CD4-positive, CD25-positive, alpha-beta regulatory T cell (primary cell): ENCODE results near the gene KCNMA1. TPM values are rescaled to one million over a fixed set of nuclear protein-coding genes. Genes with fewer than 3 reads are reported as not detected.
A peak's percentile ranks its signal among the peaks of the same experiment; 100 is the strongest.

Experiments used
- ATAC-seq, 2 donors: fragments of 150-1000 bp; cut with Tn5 transposase; one replicate each; pipeline ENCODE4 v1.10.0; 2021; ENCODE audit warnings: low read depth in 2 of 2, moderate number of reproducible peaks in 2 of 2, moderate library complexity in 1 of 2
- DNase-seq, 3 donors: peaks; one replicate each; pipeline versions ENCODE4 v3.0.0 to v3.0.0-alpha.2; 2012 to 2022; ENCODE audit warnings: mixed read lengths in 1 of 3
- H3K27ac ChIP-seq: one replicate; pipeline ENCODE4 v1.7.0; 2013; ENCODE audit warnings: mild to moderate bottlenecking, low read length; ENCODE audit not compliant: insufficient read depth, poor library complexity, severe bottlenecking
- H3K27me3 ChIP-seq: one replicate; pipeline ENCODE4 v1.7.0; 2013; ENCODE audit warnings: low read length; ENCODE audit not compliant: control insufficient read depth, insufficient read depth
- H3K36me3 ChIP-seq: one replicate; pipeline ENCODE4 v1.7.0; 2013; ENCODE audit warnings: mild to moderate bottlenecking, low read length, moderate library complexity; ENCODE audit not compliant: control insufficient read depth, insufficient read depth
- H3K4me1 ChIP-seq: 2 replicates; pipeline ENCODE4 v1.7.0; 2013; ENCODE audit warnings: mild to moderate bottlenecking, low read length; ENCODE audit not compliant: insufficient read depth, control insufficient read depth, poor library complexity, severe bottlenecking
- H3K4me3 ChIP-seq: one replicate; pipeline ENCODE4 v1.7.0; 2013; ENCODE audit warnings: low read depth, mild to moderate bottlenecking, low read length, moderate library complexity
- H3K9me3 ChIP-seq, 2 experiments: 1 replicate in 1 of 2; 2 replicates in 1 of 2; pipeline ENCODE4 v1.7.0; 2013; ENCODE audit warnings: low read length in 2 of 2, mild to moderate bottlenecking in 1 of 2, moderate library complexity in 1 of 2; ENCODE audit not compliant: control insufficient read depth in 2 of 2
- H3K27ac Mint-ChIP-seq, 3 donors: one replicate each; pipeline ENCODE4 v1.8.0; 2020 to 2022; ENCODE audit warnings: mild to moderate bottlenecking in 3 of 3, mixed read lengths in 3 of 3, moderate library complexity in 2 of 3
- H3K27me3 Mint-ChIP-seq: one replicate; pipeline ENCODE4 v1.8.0; 2022; ENCODE audit warnings: mild to moderate bottlenecking, mixed read lengths
- H3K36me3 Mint-ChIP-seq: one replicate; pipeline ENCODE4 v1.8.0; 2020; ENCODE audit warnings: mixed read lengths
- H3K4me1 Mint-ChIP-seq, 4 donors: one replicate each; pipeline ENCODE4 v1.8.0; 2020 to 2022; ENCODE audit warnings: mixed read lengths in 4 of 4, mild to moderate bottlenecking in 1 of 4
- H3K4me3 Mint-ChIP-seq, 4 donors: one replicate each; pipeline ENCODE4 v1.8.0; 2020 to 2022; ENCODE audit warnings: mild to moderate bottlenecking in 4 of 4, mixed read lengths in 4 of 4, moderate library complexity in 3 of 4
- H3K9me3 Mint-ChIP-seq, 7 donors: one replicate each; pipeline ENCODE4 v1.8.0; 2020 to 2022; ENCODE audit warnings: mixed read lengths in 7 of 7, mild to moderate bottlenecking in 3 of 7, moderate library complexity in 2 of 7
- polyA plus RNA-seq, 4 donors: library from polyadenylated mRNA; unstranded; fragments of 300-500 nt; fragmentation: Illumina TruSeq; gene quantifications; one replicate each; pipeline ENCODE4 v1.2.3, GENCODE V29; 2021
- total RNA-seq: library from RNA; stranded (reverse); gene quantifications from one replicate; pipeline ENCODE4 v1.2.3, GENCODE V29; 2022

The KCNMA1 gene
- total and polyA plus RNA-seq, 5 donors from 2014 or later: not detected

DNA sequence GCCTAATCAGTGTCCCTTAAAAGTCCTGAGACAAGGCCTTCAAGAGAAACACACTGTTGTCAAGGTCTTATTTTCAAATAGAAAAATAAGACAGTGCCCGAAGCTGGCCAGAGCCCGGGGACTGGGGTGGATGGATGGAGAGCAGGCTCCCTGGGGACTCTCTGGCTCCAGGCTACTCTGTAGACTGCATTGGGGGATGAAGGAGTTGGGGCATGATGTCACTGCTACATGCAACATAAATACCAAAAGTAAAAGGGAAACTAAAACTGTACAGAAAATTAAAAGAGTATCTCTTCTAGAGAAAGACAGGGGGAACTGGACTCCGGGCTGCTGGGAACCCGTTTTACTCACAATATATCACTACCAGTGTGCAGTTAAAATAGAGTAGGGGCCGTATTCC lies 629.8 kb downstream of the KCNMA1 start:
- Mint-ChIP-seq H3K4me3 (no peak overlapping the region), H3K4me1 (no peaks in the 10 kb centered on the region), H3K27ac (no peak overlapping the region), H3K36me3 (no peaks in the 10 kb centered on the region), H3K27me3 (peaks cover 10% of the 10 kb centered on the region), H3K9me3 (peaks cover 0 to 4% (median 0%) of the 10 kb centered on the region in 7 donors)
- Histone ChIP-seq H3K4me1 (no peaks in the 10 kb centered on the region), H3K4me3 (no peak overlapping the region), H3K9me3 (no peaks in the 10 kb centered on the region), H3K27ac (no peak overlapping the region), H3K36me3 (no peaks in the 10 kb centered on the region), H3K27me3 (no peaks in the 10 kb centered on the region)
- DNase-seq (no peak), ATAC-seq (no peak)

DNA sequence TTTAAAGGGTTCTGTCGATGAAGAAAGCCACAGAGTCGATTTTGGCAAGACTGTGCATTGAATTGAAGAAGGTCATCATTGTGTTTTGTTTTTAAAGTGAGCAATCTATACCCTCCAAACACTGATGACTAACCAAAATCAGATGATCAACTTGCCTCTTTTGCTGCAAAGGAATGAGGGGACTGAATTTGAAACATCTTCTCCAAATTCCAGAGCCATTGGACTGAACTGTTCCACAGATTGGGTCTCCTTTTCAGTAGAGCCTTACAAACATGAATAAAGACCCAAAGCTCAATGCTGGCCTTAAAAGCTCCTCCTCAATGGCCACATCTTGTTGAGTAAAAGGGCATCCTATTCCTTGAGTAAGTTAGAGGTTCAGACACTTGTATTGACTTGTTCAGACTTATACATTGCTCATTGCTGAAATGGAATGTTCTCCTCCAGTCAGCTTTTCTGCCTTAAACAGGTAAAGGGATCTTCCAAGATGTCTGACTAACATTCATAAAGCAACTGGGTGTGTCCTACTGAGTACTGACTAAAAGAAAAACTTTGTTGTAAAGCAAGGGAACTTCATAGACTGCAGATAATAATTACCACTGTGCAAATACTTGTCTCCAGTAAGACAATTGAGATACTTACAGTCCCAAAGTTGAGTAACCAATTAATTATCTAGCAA lies 630.6 kb downstream of the KCNMA1 start:
- Histone ChIP-seq H3K36me3 (no peaks in the 10 kb centered on the region), H3K4me3 (no peak overlapping the region), H3K27ac (no peak overlapping the region), H3K27me3 (no peaks in the 10 kb centered on the region), H3K9me3 (no peaks in the 10 kb centered on the region), H3K4me1 (no peaks in the 10 kb centered on the region)
- H3K27ac Mint-ChIP-seq: no peak overlapping the region
- DNase-seq: no peak
- H3K27me3 Mint-ChIP-seq: peaks cover 10% of the 10 kb centered on the region
- ATAC-seq: no peak
- peaks cover 0 to 4% (median 0%) of the 10 kb centered on the region in 7 donors for H3K9me3 Mint-ChIP-seq
- H3K4me1 Mint-ChIP-seq: no peaks in the 10 kb centered on the region
- no peak overlapping the region for H3K4me3 Mint-ChIP-seq
- H3K36me3 Mint-ChIP-seq: no peaks in the 10 kb centered on the region

DNA sequence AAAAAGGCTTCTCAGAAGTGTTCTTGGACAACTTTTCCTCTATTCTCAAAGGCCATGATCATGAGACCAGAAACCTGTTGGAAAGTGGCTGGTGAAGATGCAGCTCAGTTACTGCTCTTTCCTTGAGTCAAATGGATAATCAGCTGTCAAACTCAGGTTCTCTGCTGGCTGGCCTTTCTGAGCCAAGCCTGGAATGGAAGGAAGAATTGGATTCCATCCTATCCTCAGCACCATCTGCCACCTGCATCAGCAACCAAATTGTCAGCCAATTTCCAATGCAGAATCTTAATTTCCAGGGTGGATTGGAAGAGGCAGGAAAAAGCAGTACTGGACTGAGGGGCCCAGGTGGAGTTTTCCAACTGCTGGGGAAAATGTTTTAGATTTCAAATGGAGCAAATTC lies 631.7 kb downstream of the KCNMA1 start:
- no peak for DNase-seq
- no peaks in the 10 kb centered on the region for H3K9me3 ChIP-seq
- Mint-ChIP-seq H3K27ac (no peak overlapping the region), H3K36me3 (no peaks in the 10 kb centered on the region), H3K27me3 (peaks cover 7% of the 10 kb centered on the region), H3K9me3 (peaks cover 0 to 4% (median 1%) of the 10 kb centered on the region in 7 donors), H3K4me3 (no peak overlapping the region), H3K4me1 (no peaks in the 10 kb centered on the region)
- ATAC-seq: no peak
- H3K27me3 ChIP-seq: no peaks in the 10 kb centered on the region
- H3K27ac ChIP-seq: no peak overlapping the region
- no peaks in the 10 kb centered on the region for H3K36me3 ChIP-seq
- H3K4me3 ChIP-seq: no peak overlapping the region
- no peaks in the 10 kb centered on the region for H3K4me1 ChIP-seq

- peak in 1 of 3 donors; percentile 3 for DNase-seq
- H3K9me3 ChIP-seq: no peaks in the 10 kb centered on the region
- no peaks in the 10 kb centered on the region for H3K4me1 ChIP-seq
- no peaks in the 10 kb centered on the region for H3K4me1 Mint-ChIP-seq
- H3K27me3 ChIP-seq: no peaks in the 10 kb centered on the region
- no peak overlapping the region for H3K27ac Mint-ChIP-seq
- no peaks in the 10 kb centered on the region for H3K36me3 Mint-ChIP-seq
- no peak overlapping the region for H3K4me3 Mint-ChIP-seq
- H3K9me3 Mint-ChIP-seq: peaks cover 0 to 4% (median 1%) of the 10 kb centered on the region in 7 donors
- no peak overlapping the region for H3K27ac ChIP-seq
- no peak overlapping the region for H3K4me3 ChIP-seq
- H3K27me3 Mint-ChIP-seq: peaks cover 6% of the 10 kb centered on the region
- ATAC-seq: no peak
- H3K36me3 ChIP-seq: no peaks in the 10 kb centered on the region
Measured at GRCh38 chr10:77004917-77005564, 632.6 kb downstream of the KCNMA1 start.

- Mint-ChIP-seq H3K27ac (no peak overlapping the region), H3K9me3 (peaks cover 0 to 4% (median 0%) of the 10 kb centered on the region in 7 donors), H3K36me3 (no peaks in the 10 kb centered on the region), H3K4me3 (no peak overlapping the region), H3K27me3 (no peaks in the 10 kb centered on the region), H3K4me1 (no peaks in the 10 kb centered on the region)
- DNase-seq (no peak), ATAC-seq (no peak)
- Histone ChIP-seq H3K4me3 (no peak overlapping the region), H3K36me3 (no peaks in the 10 kb centered on the region), H3K27me3 (no peaks in the 10 kb centered on the region), H3K27ac (no peak overlapping the region), H3K9me3 (no peaks in the 10 kb centered on the region), H3K4me1 (no peaks in the 10 kb centered on the region)
Measured at GRCh38 chr10:77002872-77003271, 634.7 kb downstream of the KCNMA1 start.

GRCh38 chr10:77001206-77001605 lies 636.4 kb downstream of the KCNMA1 start:
- Histone ChIP-seq H3K36me3 (no peaks in the 10 kb centered on the region), H3K9me3 (no peaks in the 10 kb centered on the region), H3K4me1 (no peaks in the 10 kb centered on the region), H3K27ac (no peak overlapping the region), H3K27me3 (no peaks in the 10 kb centered on the region), H3K4me3 (no peak overlapping the region)
- ATAC-seq (no peak), DNase-seq (no peak)
- no peak overlapping the region for H3K4me3 Mint-ChIP-seq
- peaks cover 0 to 4% (median 0%) of the 10 kb centered on the region in 7 donors for H3K9me3 Mint-ChIP-seq
- H3K4me1 Mint-ChIP-seq: no peaks in the 10 kb centered on the region
- H3K36me3 Mint-ChIP-seq: no peaks in the 10 kb centered on the region
- H3K27ac Mint-ChIP-seq: no peak overlapping the region
- no peaks in the 10 kb centered on the region for H3K27me3 Mint-ChIP-seq

DNA sequence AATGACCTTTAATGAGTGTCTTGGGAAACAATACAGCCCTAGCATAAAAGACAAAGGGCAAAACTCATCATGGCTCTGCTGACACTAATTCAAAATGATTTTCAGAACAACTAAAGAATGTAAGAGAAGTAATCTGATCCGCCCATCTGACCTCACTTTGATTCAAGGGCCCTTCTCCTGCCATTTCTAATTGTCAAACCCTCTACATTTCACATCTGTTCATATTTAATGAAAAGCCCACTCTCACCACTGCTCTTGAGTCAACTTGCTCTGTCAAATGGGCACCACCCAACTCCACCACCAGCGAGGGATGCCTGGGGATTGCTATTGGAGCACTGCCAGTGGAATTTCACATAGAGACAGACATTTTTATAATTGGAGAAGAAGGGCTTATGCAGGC lies 639.2 kb downstream of the KCNMA1 start:
- Histone ChIP-seq H3K9me3 (no peaks in the 10 kb centered on the region), H3K27me3 (no peaks in the 10 kb centered on the region), H3K4me3 (no peak overlapping the region), H3K36me3 (no peaks in the 10 kb centered on the region), H3K27ac (no peak overlapping the region), H3K4me1 (no peaks in the 10 kb centered on the region)
- H3K27me3 Mint-ChIP-seq: no peaks in the 10 kb centered on the region
- ATAC-seq: no peak
- no peak for DNase-seq
- H3K9me3 Mint-ChIP-seq: peaks cover 0 to 5% (median 0%) of the 10 kb centered on the region in 7 donors
- peak overlapping the region in 1 of 3 donors; percentile 17 for H3K27ac Mint-ChIP-seq
- no peaks in the 10 kb centered on the region for H3K36me3 Mint-ChIP-seq
- no peak overlapping the region for H3K4me3 Mint-ChIP-seq
- no peaks in the 10 kb centered on the region for H3K4me1 Mint-ChIP-seq

DNA sequence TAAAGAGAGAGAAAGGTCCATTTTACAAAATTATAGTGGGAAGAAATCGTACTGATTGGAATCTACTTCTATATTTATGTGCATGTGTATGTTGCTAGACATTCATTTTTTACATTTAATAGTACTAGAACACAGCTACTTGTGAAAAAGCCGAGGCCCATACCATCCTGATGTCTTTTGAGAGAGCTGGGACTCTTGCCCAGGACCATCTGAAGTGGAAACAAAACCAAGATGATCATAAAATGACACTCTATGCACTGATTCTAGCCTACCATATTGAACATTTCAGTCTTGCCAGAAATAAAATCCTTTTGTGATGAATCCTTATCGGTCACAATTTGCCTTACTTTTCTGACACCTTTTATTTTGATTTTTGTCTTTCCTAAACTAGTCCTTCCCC lies 640.0 kb downstream of the KCNMA1 start:
- DNase-seq (no peak), ATAC-seq (no peak)
- H3K27me3 Mint-ChIP-seq: no peaks in the 10 kb centered on the region
- no peaks in the 10 kb centered on the region for H3K4me1 Mint-ChIP-seq
- Histone ChIP-seq H3K27ac (no peak overlapping the region), H3K4me3 (no peak overlapping the region), H3K36me3 (no peaks in the 10 kb centered on the region), H3K9me3 (no peaks in the 10 kb centered on the region), H3K4me1 (no peaks in the 10 kb centered on the region), H3K27me3 (no peaks in the 10 kb centered on the region)
- H3K4me3 Mint-ChIP-seq: no peak overlapping the region
- no peak overlapping the region for H3K27ac Mint-ChIP-seq
- H3K36me3 Mint-ChIP-seq: no peaks in the 10 kb centered on the region
- peaks cover 0 to 5% (median 0%) of the 10 kb centered on the region in 7 donors for H3K9me3 Mint-ChIP-seq
